H54 (cell line): Measurements from ENCODE around the gene NRXN3.

ENCODE experiments used
- DNase-seq: peaks from one replicate; pipeline ENCODE4 v3.0.0; 2011; ENCODE audit warnings: low spot score, mixed read lengths; ENCODE audit not compliant: insufficient read length
- FAIRE-seq: peaks from 3 replicates; lab custom pipeline; 2011; peaks lifted over from hg19 to GRCh38; lab: Jason Lieb, UNC
- POLR2A ChIP-seq: IDR thresholded peaks from 2 replicates; pipeline ENCODE4 v1.6.1; 2011; ENCODE audit warnings: low read depth, mild to moderate bottlenecking, low read length

NRXN3 gene

GRCh38 chr14:79638672-79639266, 1468.6 kb downstream of the NRXN3 start:
- no peak for TF ChIP-seq POLR2A
- DNase-seq, result no peak
- FAIRE-seq, result no peak

- TF ChIP-seq POLR2A, result no peak
- no peak for FAIRE-seq
Observed at GRCh38 chr14:79639613-79640012, 1469.4 kb downstream of the NRXN3 start.

GRCh38 chr14:79641371-79641770, 1471.2 kb downstream of the NRXN3 start:
- no peak for FAIRE-seq
- DNase-seq, result no peak
- TF ChIP-seq POLR2A, result no peak

More at GRCh38 chr14:79639613-79640012, 1469.4 kb downstream of the NRXN3 start:
- no peak for DNase-seq

- DNase-seq, result no peak
- no peak for TF ChIP-seq POLR2A
- no peak for FAIRE-seq
Observed at GRCh38 chr14:79643132-79643531, 1473.0 kb downstream of the NRXN3 start.

GRCh38 chr14:79645753-79646362, 1475.7 kb downstream of the NRXN3 start:
- FAIRE-seq (no peak), DNase-seq (no peak)
- TF ChIP-seq POLR2A, result no peak

GRCh38 chr14:79649856-79650255, 1479.7 kb downstream of the NRXN3 start:
- no peak for TF ChIP-seq POLR2A
- FAIRE-seq (no peak), DNase-seq (no peak)

GRCh38 chr14:79652513-79653307, 1482.5 kb downstream of the NRXN3 start:
- FAIRE-seq, result no peak
- TF ChIP-seq POLR2A, result no peak
- no peak for DNase-seq

- no peak for FAIRE-seq
- TF ChIP-seq POLR2A, result no peak
- no peak for DNase-seq
Observed at GRCh38 chr14:79656056-79656455, 1485.9 kb downstream of the NRXN3 start.

- DNase-seq, result no peak
- FAIRE-seq, result no peak
- TF ChIP-seq POLR2A, result no peak
Observed at GRCh38 chr14:79656496-79656895, 1486.3 kb downstream of the NRXN3 start.

- FAIRE-seq (no peak), DNase-seq (no peak)
- no peak for TF ChIP-seq POLR2A
Observed at GRCh38 chr14:79658221-79658620, 1488.0 kb downstream of the NRXN3 start.

GRCh38 chr14:79658769-79659168, 1488.6 kb downstream of the NRXN3 start:
- FAIRE-seq (no peak), DNase-seq (no peak)
- TF ChIP-seq POLR2A, result no peak

GRCh38 chr14:79660053-79660939, 1490.1 kb downstream of the NRXN3 start:
- no peak for DNase-seq
- FAIRE-seq, result no peak
- no peak for TF ChIP-seq POLR2A

- no peak for FAIRE-seq
- TF ChIP-seq POLR2A, result no peak
- no peak for DNase-seq
Observed at GRCh38 chr14:79661752-79662151, 1491.6 kb downstream of the NRXN3 start.
